ENCODE measurements around the gene NASP.
A peak's percentile ranks its signal among the peaks of the same experiment; 100 is the strongest.
"Not testable (repeated sequence)": the region's sequence is repeated elsewhere in the genome, so short reads cannot be mapped to it uniquely, and the experiment has no call there.

Gene NASP

DNA sequence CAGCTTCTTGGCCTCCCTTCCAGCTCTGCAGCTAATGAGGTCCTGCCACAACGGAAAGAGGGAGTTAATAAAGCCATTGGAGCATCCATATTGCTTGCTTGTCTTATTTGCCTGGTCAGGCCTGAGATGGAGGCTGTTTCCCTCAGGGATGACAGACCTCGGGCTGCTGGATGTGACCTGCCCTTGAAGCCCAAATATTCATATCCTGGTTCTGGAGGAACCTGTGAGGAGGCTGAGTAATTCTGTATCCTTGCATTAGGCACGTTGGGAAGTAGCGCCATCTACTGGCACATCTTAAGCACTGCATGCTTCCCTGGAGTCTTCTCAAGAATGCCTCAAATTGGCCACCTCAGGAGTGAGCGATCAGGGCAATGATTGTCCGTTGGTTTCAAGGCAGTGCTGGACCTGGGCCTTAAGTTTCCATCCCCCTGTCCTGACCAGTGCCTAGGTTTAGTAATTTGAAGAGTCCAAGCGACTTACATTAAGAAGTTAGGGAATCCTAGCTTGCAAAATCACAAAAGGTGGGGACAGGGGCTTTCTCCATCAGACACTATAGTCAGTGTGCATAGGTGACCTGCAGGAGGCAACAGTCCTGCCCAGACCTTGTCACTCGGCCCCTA lies 13.8 kb upstream of the NASP start:
- DNase-seq: peak; percentile 79 to 82

DNA sequence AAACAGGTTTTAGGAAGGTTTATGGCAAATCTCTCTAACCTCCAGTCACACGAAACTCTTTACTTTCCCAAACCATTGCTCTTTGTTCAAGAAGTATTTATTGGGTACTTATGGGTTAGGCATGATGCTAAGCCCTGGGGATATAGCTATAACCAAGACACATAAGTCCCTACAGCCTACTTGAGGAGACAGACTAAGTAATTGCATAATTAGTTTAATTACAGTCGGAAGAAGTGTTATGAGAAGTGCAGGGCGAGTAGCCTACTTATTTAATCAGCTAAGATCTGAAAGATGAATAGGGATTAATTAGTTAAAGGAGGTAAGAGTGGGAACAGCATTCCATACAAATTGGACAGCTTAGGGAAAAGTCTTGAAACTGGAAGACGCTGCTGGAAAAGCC lies 13.2 kb upstream of the NASP start:
- DNase-seq: no peak

DNA sequence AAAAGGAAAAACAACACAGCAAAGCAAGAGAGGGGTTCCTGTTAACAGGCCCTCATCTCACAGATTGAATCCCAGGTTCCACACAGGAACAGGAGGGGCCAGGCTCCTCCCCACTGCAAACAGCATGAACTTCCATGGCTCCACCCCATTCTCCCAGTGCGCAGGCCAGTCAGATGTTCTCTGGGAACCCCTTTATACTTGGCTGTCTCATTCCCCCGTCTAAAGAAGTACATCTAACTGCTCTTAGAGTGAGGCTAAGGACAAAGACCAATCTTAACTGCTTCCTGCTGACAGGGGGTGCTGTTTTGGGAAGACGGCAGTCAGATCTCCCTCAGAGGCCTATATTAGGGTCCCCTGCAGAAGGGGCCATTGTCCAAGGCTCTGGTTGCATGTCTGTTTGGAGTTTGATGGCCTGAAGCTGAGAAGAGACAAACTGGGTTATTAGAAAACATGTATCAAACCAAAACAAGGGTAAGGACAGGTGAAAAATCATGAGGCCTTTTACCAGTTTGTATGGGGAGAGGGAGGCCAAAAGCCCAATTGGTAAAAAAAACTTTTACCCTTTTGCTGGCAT lies 10.5 kb upstream of the NASP start:
- DNase-seq: no peak

DNA sequence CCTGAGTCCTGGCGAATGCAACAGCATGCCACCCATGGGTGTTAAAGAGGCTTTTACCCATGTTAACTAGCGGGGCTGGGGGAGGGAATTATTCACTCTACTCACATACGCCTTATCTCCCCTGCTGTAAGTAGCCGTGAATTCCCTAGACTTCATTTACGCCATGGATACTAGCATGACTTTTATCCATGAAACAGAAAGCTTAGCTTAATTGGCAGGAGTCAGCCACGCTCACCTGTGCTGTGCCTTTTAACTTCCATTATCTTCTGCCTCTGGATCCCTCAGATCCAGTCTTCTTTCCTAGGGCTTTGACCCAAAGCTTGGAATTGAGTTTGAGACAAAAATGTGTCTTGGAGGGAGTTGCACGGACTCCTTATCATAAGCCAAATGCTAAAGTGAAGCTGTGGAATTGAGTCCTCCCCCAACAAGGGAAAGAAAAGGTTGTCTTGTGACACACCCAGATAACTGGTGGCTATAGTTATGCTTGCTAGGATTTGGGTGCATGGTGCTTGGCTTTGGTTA lies 9.7 kb upstream of the NASP start:
- no peak for DNase-seq

DNA sequence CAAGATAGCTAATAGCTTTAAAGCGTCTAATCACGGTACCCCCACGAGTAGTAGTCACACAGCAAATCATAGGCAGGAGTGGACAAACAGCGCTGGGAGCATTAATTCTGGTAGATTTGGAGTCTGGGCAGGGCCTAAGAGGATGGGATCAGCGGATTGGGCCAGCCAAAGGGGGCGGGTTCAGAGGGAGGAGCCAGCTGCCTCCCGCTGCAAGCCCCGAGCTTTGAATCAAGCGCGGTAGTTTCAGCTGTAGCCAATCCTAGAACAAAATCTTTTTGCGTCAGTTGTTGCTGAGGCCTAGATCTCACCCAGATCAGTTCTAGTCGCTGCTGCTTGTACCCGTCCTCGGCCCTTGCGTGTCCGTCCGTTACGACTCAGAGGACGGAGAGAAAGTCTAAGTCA lies 576 bp upstream of the NASP start:
- peak; percentile 89 to 95 for DNase-seq

DNA sequence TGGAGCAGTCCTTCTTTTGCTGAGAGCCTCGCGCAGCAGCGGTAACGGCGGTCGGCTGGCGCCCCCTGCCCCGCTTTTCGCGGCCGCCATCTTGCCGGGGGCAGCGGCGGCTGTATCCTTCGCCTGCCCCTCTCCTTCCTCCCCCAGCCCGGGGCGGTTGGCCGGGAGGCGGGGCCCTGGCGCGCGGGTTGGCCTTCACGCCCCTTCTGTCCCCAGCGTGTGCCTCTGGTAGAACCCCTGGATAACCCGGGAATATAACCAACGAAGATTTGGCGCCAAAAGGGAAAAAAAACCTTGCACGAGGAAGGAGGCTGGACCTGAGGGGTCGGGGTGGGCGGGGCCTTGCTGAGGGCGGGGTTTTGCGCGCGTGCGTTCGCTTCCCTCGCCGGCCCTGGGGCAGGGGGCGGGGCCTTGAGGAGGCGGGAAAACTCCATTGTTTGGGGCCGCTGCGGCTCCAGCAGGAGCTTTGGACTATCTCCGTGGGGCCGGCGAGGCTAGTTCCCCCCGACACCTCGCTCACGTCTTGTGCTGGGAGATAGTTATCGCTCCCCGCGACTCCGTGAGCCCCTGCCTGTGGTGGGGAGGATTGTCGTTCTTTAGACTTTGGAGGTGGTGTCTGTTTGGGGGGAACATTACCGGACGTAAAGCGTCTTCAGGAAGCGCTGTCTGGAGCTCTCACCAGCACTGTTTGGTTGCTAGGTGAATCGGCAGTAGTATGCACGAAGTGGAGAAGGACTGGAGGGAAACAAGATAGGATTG lies 689 bp downstream of the NASP start:
- DNase-seq: peak; percentile 92 to 93

DNA sequence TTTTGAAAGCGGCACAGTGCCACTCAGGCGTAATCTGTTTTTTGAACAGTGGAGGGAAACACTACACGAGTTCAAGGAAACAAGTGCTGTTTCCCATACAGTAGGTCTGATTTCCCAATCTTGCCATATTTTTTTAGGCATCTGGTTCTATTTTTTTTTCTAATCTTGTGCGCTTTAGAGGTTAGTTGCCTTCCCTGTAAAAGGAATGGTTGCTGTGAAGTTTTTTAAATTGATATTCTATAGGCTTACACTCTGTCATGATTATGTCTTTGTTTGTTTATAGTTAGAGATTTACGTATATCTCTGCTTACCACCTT lies 1.2 kb downstream of the NASP start:
- no peak for DNase-seq

DNA sequence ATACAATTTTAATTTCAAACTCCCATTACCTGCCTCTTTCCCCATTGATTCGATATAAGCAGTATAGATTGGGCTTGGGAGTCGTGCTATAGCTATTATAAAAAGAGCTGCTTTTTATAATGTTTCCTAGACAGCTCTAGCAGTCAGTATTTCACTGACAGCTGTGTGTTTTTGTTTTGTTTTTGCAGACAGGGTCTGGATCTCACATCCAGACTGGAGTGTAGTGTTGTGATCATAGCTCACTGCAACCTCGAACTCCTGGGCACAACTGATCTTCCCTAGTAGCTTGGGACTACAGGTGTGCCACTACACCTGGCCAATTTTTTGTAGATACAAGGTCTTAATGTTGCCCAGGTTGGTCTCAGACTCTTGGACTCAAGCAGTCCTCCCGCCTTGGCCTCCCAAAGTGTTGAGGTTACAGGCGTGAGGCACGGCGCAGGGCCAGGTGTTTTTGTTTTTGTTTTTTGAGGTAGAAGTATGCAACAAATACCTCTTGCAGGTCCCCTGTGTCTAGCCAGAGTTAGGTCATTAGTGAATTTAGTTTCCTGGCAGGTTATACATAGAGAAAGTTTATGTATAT lies 1.7 kb downstream of the NASP start:
- peak in 1 of 2 experiments; percentile 24 for DNase-seq

DNA sequence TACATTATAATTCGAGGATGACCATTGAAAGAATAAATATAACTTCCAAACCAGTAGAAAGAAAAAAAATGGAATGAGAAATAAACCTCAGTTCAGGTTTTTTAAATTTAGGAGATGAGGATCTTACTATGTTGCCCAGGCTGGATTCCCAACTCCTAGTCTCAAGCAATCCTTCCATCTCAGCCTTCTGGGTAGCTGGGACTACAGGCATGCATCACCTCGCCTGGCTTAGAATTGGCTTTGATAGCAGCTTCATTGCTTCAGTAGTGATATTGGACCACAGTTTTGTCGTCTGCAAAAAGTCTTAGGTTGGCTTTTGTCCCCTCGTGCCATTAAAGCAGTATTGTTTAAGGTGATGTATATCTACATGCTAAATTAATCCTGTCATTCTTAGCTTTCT lies 2.9 kb downstream of the NASP start:
- DNase-seq: peak in 1 of 2 experiments; percentile 12

DNA sequence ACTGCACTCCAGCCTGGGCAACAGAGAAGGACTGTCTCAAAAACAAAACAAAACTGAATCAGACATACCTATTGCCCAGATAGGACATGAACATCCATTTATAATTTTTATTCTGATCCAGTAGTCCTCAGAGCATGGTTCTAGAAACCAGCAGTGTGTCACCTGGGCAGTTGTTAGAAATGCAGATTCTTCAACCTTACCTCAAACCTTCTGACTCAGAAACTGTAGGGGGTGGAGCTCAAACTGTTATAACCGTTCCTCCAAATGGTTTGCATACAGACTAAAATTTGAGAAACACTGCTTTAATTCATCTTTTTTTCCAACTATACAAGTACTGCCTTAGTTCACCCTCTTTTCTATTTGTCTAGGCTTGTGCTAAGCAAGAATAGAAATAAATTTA lies 6.0 kb downstream of the NASP start:
- DNase-seq: no peak

DNA sequence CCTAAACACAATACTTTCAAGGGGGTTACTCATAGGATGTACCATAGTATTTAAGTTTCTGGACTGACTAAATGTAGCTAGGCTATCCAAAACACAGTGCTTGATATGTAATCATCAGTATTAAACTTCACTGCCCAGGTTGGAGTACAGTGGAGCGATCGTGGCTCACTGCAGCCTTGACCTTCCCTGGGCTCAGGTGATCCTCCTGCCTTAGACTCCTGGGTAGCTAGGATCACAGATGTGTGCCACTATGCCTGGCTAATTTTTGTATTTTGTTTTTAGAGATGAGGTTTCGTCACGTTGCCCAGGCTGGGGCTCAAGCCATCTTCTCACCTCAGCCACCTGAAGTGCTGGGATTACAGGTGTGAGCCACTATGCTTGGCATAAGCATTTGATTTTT lies 10.6 kb downstream of the NASP start:
- DNase-seq: no peak

DNA sequence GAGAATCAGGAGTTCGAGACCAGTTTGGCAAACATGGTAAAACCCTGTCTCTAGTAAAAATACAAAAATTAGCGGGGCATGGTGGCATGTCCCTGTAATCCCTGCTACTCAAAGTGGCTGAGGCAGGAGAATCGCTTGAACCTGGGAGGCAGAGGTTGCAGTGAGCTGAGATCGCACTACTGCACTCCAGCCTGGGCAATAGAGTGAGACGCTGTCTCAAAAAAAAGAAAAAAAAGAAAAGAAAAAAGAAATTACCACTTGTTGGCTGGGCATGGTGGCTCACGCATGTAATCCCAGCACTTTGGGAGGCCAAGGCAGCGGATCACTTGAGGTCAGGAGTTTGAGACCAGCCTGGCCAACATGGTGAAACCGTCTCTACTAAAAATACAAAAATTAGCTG lies 12.9 kb downstream of the NASP start:
- DNase-seq: not testable (repeated sequence)

DNA sequence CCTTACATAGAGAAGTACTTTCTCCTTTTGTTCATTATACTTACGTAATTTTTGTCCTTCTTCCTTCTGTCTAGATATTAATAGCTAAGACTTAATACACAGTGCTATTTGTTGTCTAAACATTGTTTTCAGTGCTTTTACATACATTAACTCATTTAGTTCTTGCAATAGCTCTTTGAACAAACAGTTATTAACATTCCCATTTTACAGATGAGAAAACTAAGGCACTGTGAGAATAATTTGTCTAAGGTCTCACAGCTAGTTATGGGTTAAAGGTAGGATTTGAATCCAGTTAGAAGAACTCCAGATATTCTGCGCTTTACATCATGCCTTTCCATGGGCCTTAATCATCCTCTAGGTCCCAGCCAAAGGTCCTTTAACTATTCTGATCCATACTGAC lies 20.4 kb downstream of the NASP start:
- DNase-seq: no peak

DNA sequence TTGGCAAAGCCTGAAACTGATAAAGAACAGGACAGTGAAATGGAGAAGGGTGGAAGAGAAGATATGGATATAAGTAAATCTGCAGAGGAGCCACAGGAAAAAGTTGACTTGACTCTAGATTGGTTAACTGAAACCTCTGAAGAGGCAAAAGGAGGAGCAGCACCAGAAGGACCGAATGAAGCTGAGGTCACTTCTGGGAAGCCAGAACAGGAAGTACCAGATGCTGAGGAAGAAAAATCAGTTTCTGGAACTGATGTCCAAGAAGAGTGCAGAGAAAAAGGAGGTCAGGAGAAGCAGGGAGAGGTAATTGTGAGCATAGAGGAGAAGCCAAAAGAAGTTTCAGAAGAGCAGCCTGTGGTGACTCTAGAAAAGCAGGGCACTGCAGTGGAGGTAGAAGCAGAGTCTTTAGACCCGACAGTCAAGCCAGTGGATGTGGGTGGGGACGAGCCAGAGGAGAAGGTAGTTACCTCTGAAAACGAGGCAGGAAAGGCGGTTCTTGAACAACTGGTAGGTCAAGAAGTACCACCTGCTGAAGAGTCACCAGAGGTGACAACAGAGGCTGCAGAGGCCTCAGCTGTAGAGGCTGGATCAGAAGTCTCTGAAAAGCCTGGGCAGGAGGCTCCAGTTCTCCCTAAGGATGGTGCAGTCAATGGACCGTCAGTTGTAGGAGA lies 23.7 kb downstream of the NASP start:
- DNase-seq: peak in 1 of 2 experiments; percentile 13

DNA sequence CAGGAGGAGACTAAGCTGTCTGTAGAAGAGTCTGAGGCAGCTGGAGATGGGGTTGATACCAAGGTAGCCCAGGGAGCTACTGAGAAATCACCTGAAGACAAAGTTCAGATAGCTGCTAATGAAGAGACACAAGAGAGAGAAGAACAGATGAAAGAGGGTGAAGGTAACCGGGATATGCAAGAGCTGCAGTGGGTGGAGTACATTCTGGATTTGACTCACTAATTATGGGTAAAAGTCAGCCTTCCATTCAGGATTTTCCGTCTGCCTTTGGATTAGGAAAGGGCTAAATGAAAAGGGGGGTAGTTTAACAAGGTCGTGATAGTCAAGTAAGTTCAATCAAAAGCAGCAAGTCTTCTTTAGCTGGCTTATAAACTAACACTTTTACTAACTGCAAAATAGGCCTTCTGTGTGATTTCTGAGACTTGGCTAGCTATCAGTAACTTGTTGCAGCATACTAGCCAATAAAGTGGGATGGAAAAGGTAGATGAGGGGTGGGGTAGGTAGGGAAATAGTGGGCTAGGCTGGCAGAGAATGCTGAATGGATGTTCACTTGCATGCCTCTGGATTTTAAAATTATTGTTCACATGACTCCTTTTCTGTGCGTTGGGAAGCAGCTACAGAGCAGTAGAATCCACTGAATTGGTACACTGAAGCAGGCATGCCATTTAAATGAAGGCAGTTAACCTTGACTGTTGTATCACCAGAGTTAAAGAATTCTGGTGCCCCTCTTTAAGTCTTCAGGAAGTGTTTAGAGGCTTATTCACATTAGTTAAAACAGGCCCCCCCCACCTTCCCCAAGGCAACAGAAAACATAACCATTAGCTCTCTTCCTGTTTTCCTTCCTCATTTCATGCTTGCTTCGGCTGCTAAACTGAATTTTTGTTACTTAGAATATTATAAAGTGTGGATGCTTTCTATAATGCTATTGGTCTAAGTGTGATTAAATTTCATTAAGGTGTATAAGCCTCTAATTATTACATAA lies 24.6 kb downstream of the NASP start:
- no peak for DNase-seq

DNA sequence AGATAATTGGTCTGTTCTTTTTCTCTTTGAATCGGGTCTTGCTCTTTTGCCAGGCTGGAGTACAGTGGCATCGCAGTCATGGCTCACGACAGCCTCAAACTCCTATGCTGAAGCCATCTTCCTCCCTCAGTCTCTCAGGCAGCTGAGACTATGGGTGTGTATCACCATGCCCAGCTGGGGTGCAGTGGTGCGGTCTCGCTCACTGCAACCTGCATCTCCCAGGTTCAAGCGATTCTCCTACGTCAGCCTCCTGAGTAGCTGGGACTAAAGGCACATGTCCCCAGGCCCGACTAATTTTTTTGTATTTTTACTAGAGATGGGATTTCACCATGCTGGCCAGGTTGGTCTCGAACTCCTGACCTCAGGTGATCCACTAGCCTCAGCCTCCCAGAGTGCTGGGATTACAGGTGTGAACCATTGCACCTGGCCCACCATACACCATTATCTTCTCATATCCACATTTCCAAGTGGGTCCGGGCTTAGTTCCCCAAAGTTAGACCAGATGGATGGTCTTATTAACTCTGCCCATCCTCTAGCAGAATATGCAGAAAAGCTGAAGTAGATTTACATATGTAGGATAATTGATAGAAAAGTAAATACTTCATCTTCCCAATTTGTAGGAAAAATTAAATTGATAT lies 26.9 kb downstream of the NASP start:
- no peak for DNase-seq

DNA sequence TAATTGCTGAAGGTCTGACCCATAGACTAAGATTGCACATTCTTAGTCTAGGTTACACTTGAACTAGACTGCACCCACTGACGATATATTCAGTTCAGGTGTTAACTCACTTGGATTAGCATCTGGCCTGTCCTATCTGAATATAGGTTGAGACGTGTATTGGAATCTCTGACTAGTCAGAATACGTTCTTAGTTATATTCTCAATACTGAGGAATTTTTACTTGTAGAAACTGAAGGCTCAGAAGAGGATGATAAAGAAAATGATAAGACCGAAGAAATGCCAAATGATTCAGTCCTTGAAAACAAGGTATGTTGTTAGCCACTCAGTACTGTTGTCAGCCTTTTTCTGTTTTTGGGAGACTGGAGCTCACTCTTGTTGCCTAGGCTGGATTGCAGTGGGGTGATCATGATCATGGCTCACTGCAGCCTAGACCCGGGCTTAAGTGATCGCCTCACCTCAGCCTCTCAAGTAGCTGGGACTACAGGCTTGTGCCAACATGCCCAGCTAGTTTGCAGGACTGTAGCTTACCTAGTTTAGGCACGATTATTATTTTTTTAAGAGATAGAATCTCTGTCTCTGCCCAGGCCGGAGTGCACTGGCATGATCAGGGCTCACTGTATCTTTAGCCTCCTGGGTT lies 29.2 kb downstream of the NASP start:
- DNase-seq: no peak

DNA sequence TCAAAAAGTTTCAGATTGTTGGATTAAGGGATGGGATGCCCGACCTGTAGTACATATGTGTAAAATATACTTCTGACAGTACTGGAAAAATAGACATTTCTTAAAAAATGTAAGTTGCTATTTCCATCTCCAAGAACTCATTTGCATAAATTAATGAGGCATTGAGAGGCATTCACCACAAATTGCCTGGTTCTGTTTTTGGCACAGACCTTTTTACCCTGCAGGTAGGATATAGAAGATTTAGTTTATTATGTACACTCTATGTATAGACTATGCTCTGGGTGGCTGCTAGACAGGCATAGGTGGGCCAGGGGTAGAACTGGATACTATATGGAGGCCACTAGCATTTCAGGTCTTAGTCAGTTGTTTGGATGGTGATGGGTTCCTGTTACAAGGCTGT lies 32.0 kb downstream of the NASP start:
- DNase-seq: no peak

DNA sequence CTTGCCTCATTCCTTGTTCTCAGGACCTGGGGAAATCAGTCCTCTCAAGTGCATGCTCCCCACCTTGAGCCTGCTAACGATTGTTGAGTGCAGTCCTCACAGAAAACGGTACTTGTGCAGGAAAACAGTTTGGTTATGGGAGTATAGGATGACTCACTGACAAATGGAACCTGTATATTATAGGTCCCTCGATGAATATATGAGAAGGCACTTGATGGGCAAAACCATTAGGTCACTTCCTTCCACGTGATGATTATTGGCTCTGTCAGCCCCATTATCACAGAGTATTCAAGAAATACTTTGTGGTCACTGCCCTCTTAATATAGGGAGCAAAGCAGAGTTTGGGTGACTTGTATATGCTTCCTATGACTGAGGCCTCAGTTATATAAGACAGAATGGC lies 33.8 kb downstream of the NASP start:
- no peak for DNase-seq

DNA sequence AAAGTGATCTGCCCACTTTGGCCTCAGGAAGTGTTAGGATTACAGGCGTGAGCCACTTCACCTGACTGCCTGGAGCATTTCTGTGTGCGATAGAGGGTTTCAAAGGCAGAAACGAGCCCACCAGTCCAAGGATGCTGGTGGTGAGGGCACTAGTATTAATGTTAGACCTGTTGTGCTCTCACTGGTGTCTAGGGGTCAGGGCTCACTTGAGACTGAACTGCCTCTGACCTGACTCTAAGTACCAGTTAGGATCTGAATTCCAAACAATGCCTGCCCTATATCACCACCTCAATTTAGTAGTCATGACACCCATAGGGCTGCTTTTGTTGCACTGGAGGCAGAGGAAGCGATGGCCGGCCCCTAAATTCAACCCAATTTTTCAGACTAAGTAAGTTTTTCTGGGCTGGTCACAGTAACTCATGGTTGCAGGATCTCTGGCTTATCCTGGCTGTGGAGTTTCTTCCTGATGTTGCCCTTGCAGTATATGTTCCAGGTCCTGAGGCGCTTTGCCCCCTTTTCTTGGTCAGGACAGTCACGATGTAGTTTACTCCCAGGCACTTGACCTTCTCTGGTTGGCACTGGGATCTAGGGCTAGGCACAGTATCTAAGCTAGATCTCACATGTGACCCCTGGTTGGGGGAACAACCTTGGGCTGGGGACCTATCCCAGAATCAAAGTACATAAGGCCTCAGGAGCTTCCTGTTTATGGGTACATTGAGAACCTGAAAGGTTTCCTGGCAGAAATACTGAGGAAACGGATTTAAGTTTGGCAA lies 35.5 kb downstream of the NASP start:
- no peak for DNase-seq
